SIG-M5 treated with dmso at 0.1 percent for 504 hours (cell line): ENCODE measurements around the gene SLC43A2.
"Not testable (repeated sequence)": the region's sequence is repeated elsewhere in the genome, so short reads cannot be mapped to it uniquely, and the experiment has no call there.

ENCODE experiments used
- DNase-seq: peaks from one replicate; lab custom pipeline; 2025; ENCODE audit not compliant: unreplicated experiment; lab: John Stamatoyannopoulos, UW

Gene SLC43A2

DNA sequence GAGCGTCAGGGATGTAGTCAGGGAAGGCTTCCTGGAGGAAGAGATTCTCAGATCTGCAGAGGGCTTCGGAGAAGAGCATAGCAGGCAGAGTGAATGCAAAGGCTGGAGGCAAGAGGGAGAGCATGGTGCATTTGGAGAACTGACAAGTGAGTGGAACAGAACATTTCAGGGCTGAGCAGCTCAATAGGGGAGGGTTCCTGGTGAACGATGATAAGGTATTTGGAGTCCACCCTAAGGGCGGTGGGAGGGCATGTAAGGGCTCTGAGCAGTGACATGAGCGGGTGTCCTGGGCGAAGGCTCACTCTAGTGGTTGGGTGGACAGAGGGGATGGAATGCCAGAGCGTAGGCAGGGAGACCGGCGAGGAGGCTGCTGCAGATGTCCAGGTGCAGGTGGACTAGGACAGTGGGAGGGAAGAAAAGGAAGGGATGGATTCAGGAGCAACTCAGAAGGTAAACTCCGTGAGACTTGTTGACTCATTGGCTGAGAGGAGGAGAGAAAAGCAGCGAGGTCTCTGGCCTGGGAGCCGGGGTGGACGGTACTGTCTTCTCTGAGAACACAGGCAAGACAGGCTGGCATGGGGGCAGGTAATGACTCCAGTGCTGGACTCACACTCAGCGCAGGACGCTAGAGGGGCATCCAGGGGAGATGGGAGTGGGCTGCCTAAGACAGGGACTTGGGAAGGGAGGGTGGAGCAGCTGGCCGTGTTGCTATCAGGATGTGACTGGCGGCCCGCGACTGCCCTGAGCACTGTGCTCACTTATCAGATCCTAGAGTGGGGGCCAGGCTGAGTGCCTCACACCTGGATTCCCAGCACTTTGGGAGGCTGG is 64.6 kb downstream of the SLC43A2 start:
- no peak for DNase-seq

DNA sequence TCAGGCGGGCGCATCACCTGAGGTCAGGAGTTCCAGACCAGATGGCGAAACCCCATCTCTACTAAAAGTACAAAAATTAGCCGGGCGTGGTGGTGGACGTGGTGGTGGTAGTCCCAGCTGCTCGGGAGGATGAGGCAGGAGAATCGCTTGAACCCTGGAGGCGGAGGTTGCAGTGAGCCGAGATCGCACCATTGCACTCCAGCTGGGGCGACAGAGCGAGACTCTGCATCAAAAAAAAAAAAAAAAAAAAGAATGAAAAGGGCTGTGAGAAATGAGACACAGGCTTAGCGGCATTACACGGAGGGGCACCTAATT is 65.2 kb downstream of the SLC43A2 start:
- not testable (repeated sequence) for DNase-seq

DNA sequence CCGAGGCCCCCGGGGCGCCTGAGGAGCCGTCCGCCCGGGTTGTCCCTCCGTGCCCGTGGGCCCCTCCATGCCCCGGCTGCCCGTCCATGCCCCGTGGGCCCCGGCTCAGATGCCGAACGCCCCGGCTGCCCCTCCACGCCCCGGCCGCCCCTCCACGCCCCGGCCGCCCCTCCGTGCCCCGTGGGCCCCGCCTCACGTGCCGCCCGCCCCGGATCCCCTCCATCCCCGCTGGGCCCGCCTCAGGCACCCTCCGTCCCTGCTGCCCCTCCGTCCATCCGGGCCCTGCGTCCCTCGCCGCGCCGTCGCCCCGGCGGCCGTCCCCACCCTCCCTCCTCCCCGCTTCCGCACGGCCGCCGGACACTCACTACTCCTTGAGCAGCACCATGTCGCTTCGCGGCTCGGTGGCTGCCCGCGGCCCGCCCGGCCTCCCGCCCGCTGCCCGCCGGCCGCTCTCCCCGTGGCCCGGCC is 66.4 kb downstream of the SLC43A2 start:
- peak; percentile 16 for DNase-seq

DNA sequence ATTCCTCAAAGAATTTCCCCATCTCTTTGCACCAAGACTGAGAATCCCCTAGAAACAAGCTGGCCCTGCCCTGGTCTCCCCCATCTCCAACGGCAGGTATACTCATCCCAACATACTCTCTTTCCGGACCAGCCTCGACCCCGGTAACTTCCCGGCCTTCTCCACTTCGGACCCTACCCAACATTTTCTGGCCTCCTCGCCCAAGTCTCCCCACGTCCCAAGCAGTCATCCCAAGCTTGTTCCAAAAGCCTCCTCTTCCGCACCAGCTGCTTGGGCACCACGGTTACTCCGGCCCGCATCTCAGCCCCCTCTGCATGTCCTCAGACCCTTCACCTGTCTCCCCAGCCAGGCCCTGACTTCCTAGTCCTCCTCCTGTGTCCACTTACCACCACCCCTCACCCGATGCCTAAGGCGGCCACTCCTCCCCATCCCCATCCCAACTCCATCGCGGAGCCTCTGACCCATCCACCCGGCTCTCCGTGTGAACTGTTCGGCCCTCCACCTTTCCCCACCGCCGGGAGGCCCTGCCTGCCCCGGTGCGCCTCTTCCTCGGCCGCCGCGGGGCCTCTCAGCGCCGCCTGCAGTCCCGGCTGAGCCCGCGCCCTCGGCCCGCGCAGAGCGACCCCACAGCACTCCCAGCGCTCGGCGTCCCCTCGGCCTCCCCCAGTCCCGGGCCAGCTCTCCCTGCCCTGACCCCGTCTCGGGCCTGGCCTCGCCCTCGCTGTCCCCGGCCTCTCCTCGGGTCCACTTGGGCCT is 67.0 kb downstream of the SLC43A2 start:
- DNase-seq, result no peak

- DNase-seq, result no peak
Measured at GRCh38 chr17:1560858-1561355, 67.7 kb downstream of the SLC43A2 start.

- no peak for DNase-seq
Measured at GRCh38 chr17:1560101-1560857, 68.4 kb downstream of the SLC43A2 start.

GRCh38 chr17:1559047-1560043 is 69.3 kb downstream of the SLC43A2 start:
- DNase-seq, result no peak

DNA sequence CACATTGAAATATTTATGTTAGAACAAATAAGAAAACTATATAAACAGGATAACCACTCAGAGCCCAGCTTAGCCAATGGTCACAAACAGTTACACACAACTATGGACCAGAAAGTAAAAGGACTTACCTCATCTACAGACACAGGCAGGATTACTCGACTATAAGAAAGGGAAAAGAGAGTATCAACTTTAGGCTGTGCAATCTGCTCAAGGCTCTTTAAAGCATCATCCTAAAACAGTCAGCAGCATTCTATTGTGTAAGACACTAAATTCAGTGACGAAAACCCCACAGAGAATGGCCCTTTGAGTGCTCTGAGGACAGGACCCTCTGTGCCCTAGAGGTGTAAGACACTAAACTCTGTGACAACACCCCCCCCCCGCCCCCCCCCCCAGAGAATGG is 70.2 kb downstream of the SLC43A2 start:
- DNase-seq, result no peak

GRCh38 chr17:1557355-1558095 is 71.1 kb downstream of the SLC43A2 start:
- no peak for DNase-seq

DNA sequence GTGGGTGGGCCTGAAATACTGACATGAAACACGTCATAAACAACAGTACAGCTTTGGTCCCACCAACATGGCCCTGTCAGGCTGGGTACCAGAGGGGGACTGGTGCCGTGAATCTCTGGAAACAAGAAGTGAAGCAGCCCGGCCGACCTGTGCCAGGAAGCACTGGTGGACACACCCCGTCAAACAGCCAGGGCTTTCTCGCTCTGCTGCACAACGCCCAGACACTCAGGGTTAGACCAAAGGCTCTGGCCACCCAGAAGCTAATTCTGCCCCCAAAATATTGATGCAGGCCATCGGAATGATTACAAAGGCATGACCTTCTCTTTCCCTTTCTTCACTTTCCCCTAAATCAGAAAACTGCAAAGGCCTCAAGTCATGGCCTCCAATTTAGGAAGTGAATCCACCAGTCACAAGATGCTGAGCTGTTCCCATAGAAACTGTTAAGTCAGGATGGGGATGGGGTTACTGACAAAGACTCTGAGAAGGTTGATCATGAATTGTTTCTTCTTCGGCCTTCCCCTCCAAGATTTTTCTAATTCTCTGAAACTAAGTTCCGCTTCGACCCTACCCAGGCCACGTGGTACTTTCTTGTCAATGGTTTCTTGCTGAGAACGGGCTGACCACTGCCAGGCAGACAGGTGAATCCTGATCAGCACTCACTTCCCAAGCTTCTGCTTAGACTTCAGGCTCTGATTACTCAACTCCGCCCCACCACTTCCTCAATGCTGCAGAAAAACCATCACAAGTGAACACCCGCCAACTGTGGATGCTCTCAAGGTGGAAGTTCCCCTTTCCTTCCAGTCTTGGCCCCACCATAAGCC is 72.8 kb downstream of the SLC43A2 start:
- DNase-seq, result peak; percentile 95

DNA sequence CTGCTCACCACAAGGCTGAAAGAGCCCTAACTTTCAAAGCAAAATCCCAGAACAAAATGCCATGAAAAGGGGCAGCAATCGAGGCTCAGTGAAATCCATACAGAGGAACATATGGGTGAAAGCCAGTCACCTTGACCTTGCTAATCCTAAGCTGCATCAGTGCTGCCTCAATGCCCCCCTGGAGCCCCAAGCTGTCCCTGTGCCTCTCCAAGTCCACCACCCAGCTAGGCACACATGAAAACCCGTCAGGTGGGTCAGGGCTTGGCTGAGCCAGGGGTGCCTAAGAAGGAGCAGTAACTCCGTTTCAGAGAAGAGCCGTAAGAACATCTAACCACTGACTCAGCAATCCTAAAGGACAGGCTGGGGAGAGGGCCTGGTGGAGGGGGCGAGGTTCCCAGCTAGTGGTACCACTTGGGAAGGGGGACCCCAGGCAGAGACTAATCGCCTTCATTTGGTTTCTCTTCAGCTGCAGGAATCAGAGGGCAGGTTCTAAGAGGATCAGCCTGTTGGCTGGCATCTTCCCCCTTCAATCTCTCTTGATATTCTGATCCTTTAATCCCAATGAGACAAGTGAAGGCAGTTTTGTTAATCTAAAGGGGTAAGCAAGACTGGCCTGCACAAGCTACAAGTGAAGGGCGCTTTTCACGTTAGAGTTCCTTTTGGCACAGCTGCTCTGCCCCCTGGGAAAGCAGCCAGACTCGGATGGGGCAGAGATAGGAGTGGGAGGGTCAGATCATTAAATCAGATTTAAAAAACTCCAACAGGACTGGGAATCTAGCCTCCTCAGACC is 73.7 kb downstream of the SLC43A2 start:
- DNase-seq, result no peak

GRCh38 chr17:1553354-1554266 is 75.0 kb downstream of the SLC43A2 start:
- no peak for DNase-seq

GRCh38 chr17:1552932-1553331 is 75.7 kb downstream of the SLC43A2 start:
- no peak for DNase-seq

DNA sequence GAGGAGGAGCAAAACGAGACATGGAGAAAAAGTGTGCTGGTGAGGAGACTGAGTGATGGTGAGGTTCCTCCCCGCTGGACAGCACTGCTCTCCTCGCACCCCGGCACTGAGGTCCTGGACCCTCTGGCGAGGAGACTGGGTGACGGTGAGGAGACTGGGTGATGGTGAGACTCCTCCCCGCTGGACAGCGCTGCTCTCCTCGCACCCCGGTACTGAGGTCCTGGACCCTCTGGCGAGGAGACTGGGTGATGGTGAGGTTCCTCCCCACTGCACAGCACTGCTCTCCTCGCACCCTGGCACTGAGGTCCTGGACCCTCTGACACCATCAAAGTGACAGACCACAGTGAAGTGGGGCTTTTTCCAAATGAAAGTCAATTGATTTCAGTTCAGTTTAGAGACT is 76.9 kb downstream of the SLC43A2 start:
- DNase-seq, result no peak

- no peak for DNase-seq
Measured at GRCh38 chr17:1548032-1548431, 80.6 kb downstream of the SLC43A2 start.

GRCh38 chr17:1546292-1546922 is 82.2 kb downstream of the SLC43A2 start:
- no peak for DNase-seq
